HG03378 (cell line): ENCODE data around the gene NF2.

Experiments
- ATAC-seq: cut with Tn5 transposase; IDR thresholded peaks from one replicate; pipeline ENCODE4 v1.9.1; 2021; ENCODE audit warnings: mild to moderate bottlenecking, moderate library complexity; ENCODE audit not compliant: unreplicated experiment

The NF2 gene

GRCh38 chr22:29718949-29719898 lies 115.8 kb downstream of the NF2 start:
- no peak for ATAC-seq

DNA sequence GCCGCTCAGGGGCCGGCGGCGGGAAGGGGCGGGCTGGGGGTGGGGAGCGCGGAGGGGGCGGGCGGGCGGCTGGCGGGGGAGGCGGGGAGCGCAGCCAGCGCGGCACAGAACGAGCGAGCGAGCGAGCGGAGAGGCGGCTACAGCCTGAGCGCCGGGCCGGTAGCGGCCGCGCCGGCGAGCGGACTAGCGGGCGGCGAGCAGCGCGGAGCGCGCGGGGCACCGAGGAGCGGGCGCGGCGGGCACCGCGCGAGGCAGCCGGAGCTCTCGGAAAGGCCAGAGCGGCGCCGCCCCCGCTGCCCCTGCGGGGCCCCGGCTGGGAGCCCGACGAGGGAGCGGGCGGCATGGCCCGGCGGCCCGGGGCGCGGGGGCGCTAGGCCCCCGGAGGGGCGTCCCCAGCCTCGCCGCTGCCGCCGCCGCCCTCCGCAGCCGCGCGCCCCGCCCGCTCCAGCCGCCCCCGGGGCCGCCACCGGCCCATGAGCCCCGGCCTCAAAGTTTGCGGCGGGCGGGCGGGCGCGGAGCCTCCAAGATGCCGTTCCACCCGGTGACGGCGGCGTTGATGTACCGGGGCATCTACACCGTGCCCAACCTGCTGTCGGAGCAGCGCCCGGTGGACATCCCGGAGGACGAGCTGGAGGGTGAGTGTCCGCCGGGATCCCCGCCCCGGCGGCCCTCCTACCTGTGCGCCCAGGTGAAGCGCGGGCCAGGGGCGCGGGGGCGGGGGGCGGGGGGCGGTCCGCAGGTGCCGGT lies 116.6 kb downstream of the NF2 start, which contains the start of gene CABP7:
Gene CABP7, plus strand, starts transcription at position 105 of the 747 bp plus-strand sequence. Its CDS starts 422 bp downstream, at position 527.
- no peak for ATAC-seq

DNA sequence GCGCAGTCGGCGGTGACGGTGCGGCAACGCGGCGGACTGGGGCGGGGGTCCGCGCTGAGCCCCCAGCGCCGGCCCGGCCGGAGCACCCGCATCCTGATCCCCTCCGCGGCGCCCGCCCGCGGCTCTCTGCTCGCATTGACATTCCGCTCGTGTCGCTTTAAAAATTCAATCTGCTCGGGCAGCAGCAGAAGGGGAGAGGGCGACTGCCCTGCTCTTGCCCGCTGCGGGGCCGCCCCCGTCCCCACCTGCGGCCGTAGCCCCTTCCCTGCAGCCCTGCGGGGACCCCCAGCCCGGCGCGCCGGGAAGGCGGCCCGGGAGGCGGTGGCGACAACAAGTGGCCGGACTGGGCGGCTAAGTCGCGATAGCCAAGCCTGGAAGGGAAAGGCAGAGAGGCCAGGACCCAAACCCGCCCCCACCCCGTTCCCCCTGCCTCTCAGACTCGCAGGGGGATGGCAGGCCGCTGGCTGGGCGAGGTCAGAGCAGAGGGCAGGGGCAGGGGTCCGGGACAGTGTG lies 117.4 kb downstream of the NF2 start:
- no peak for ATAC-seq

DNA sequence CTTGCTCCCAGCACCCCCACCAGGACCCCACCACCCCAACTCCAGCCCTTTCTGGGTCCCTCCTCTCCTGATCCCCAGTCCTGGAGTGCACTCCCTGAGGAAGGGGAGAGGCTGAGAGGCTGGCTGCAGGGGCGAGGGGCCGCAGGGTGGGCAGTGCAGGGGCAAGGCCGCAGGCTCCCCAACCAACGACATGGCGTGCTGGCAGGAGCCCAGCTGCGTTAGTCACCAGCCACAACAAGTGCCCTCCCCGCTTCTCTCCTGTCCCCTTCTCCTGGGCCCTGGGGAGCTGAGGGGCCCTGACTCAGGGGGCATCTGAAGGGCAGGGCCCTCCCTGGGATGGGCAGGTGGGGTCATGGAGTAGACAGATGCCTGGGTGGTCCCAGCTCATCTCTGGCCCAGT lies 118.7 kb downstream of the NF2 start:
- ATAC-seq: no peak

- no peak for ATAC-seq
These were observed 119.2 kb downstream of the NF2 start for GRCh38 chr22:29722587-29722986.

- no peak for ATAC-seq
These were observed 120.3 kb downstream of the NF2 start for GRCh38 chr22:29723766-29724165.

DNA sequence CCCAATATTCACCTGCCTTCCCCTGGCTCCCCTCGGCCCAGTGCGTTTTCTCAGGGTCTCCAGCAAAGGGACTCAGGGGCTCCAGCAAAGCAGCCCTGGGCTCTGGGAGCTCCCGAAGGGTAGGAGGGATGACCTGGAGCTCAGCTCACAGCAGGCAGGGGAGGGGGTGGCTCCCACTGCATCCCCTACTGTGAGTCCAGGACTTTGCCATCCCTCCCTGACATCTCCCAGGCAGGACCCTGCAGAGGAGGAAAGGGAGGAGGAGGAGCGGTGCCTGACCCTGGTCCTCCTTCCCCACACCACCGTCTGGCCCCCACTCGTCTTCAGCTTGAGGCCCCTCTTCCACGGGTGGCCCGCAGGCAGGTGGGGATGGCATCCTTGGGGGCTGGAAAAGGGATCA lies 121.4 kb downstream of the NF2 start:
- no peak for ATAC-seq

DNA sequence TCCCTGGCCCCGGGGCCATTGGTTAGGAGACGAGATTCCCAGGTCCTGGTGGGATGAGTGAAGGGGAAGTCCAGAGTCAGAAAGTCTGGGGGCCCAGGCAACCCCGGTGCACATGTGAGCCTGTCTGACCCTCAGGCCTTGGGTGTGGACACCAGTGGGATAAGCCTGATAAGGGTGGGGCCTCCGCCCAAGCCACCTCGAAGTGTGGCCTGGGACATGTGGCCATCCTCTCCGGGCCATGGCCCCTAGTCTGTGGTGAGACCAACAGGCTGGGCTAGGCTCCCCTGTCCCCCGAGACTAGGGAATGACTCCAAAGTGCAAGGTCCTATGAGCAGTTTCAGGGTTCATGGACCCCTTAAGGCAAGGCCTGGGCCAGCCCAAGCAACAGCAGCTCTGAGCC lies 122.7 kb downstream of the NF2 start:
- no peak for ATAC-seq

DNA sequence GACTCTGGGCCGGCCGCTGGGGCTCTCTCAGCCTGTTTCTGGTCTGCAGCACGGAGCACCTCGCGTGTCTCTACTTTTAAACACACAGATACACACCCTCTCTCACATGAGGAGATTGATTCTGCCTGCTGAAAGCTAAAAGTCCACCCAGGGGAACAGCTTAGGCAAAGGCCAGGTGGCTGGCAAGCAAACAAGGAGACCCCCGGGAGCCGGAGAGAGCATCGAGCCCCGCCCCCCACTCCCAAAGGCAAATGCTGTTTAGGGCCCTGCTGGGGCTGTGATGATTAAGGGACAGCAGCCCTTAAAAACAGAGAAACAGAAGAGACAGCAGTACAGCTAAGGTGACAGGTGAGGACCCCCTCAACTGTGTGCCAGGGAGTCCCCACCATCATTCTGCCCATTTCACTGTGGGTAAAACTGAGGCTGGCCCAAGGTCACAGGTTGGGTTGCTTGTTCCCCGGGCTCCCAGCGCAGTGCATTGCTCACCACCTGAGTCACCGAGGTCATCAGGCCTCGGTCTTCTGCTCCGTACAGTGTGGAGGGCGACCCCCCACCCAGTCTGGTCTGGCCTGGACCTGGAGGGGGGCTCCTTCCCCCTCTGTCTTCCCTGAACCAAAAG lies 123.2 kb downstream of the NF2 start:
- ATAC-seq: no peak

DNA sequence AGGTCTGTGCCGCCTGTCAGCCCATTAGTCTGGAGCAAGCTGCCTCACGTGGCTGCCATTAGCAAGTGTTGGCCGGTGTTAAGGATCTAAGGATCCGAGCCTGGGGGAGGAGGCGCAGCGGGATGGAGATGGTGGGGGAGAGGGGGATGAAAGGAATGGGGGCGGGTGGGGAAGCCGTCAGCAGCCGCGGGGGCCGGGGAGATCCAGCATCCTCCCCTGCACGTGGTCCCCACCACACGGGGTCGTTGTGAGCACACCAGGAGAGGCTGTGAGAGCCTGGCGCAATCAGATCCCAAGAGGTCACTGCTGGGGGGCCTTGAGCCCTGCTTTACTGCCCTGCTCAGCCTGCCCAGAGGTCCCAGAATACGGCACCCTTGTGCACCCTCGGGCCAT lies 123.7 kb downstream of the NF2 start:
- ATAC-seq: no peak

GRCh38 chr22:29729161-29729560 lies 125.7 kb downstream of the NF2 start:
- no peak for ATAC-seq

DNA sequence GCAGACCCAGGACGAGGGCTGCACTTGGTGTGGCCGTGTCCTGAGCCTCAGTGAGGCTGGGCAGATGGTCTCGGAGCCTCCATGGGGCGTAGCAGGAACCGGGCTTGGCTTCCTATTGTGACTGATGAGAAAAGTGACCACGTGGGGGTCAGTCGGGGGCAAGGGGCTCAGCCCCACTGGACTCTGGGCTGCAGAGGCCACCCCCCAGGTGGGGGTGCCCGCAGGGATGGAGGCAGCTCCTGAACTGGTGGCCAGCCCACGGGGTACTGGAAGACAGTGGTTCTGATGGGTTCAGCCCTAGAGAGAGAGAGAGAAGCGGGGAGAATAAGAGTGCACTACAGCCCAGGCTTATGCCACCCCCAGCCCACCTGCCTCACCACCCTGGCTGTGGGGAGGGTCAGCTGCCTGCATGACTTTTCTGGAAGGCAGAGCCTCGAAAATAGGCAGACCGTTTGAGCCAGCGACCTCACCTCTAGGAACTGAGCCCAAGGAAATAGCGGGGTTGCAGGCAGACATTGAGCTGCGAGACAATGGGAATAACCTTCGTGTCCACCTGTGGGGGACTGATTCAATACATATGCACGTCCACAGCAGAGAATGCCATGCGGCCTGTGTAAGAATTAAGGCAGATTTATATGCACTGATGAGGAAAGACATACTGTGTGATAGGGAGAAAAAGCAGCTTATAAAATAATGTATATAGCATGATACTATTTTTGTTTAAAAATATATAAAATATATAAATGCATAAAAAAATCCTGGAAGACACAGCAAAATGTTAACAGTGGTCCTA lies 127.8 kb downstream of the NF2 start:
- ATAC-seq: no peak

GRCh38 chr22:29732883-29733282 lies 129.4 kb downstream of the NF2 start:
- no peak for ATAC-seq

- no peak for ATAC-seq
These were observed 130.1 kb downstream of the NF2 start for GRCh38 chr22:29733362-29734201.

GRCh38 chr22:29734406-29734805 lies 131.0 kb downstream of the NF2 start:
- ATAC-seq: no peak

- no peak for ATAC-seq
These were observed 131.4 kb downstream of the NF2 start for GRCh38 chr22:29734838-29735237.

DNA sequence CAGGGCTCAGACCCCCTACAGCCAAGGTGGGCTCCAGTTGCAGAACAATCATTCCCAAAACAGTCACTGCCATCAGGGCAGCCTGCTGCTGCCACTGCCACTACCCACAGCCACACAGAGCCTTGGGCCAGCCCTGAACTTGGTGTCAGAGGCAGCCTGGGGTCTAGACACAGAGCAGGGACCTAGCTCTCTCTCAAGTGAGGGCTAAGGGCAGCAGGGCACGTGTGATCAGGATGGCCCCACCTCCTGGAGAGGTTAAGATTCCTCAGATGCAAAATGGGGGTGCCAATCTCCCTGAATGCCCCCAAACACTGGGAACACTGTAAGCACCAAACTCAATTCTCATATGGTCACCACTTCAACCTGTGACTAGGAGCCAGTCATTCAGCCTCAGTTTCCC lies 132.0 kb downstream of the NF2 start:
- no peak for ATAC-seq

- ATAC-seq: no peak
These were observed 134.1 kb downstream of the NF2 start for GRCh38 chr22:29737251-29738117.
